HG03196 (cell line): ENCODE data around the gene GLCE.
"Not testable (repeated sequence)": the region's sequence is repeated elsewhere in the genome, so short reads cannot be mapped to it uniquely, and the experiment has no call there.

ENCODE experiments used
- ATAC-seq: cut with Tn5 transposase; IDR thresholded peaks from one replicate; pipeline ENCODE4 v1.9.1; 2021; ENCODE audit not compliant: unreplicated experiment

Gene GLCE

GRCh38 chr15:69158201-69158842 is 2.1 kb upstream of the GLCE start:
- ATAC-seq = no peak

GRCh38 chr15:69158843-69159240 is 1.6 kb upstream of the GLCE start:
- no peak for ATAC-seq

GRCh38 chr15:69159805-69160140 is 662 bp upstream of the GLCE start:
- ATAC-seq = no peak

- ATAC-seq = no peak
Measured at GRCh38 chr15:69161079-69161877, 843 bp downstream of the GLCE start.

GRCh38 chr15:69161878-69162213 is 1.4 kb downstream of the GLCE start:
- ATAC-seq = no peak

- ATAC-seq = no peak
Measured at GRCh38 chr15:69163141-69163669, 2.8 kb downstream of the GLCE start.

GRCh38 chr15:69164807-69165636 is 4.6 kb downstream of the GLCE start:
- no peak for ATAC-seq

GRCh38 chr15:69165637-69166025 is 5.2 kb downstream of the GLCE start:
- ATAC-seq = no peak

GRCh38 chr15:69167218-69167846 is 6.9 kb downstream of the GLCE start:
- no peak for ATAC-seq

GRCh38 chr15:69168361-69168760 is 7.9 kb downstream of the GLCE start:
- ATAC-seq = not testable (repeated sequence)

- not testable (repeated sequence) for ATAC-seq
Measured at GRCh38 chr15:69169540-69169939, 9.1 kb downstream of the GLCE start.

GRCh38 chr15:69170597-69170996 is 10.2 kb downstream of the GLCE start:
- no peak for ATAC-seq

- no peak for ATAC-seq
Measured at GRCh38 chr15:69172847-69173246, 12.4 kb downstream of the GLCE start.

GRCh38 chr15:69175536-69175935 is 15.1 kb downstream of the GLCE start:
- no peak for ATAC-seq

GRCh38 chr15:69181424-69181823 is 21.0 kb downstream of the GLCE start:
- no peak for ATAC-seq

GRCh38 chr15:69185216-69185615 is 24.8 kb downstream of the GLCE start:
- ATAC-seq = no peak

GRCh38 chr15:69185706-69186105 is 25.3 kb downstream of the GLCE start:
- no peak for ATAC-seq

GRCh38 chr15:69189157-69189556 is 28.7 kb downstream of the GLCE start:
- ATAC-seq = no peak

- no peak for ATAC-seq
Measured at GRCh38 chr15:69190091-69190490, 29.7 kb downstream of the GLCE start.

GRCh38 chr15:69190504-69190903 is 30.1 kb downstream of the GLCE start:
- no peak for ATAC-seq
